ENCODE data around the gene EHMT2.
A peak's percentile ranks its signal among the peaks of the same experiment; 100 is the strongest.
"Not testable (repeated sequence)": the region's sequence is repeated elsewhere in the genome, so short reads cannot be mapped to it uniquely, and the experiment has no call there.

Gene EHMT2

GRCh38 chr6:31915351-31915750 is 17.9 kb upstream of the EHMT2 start:
- no peak for DNase-seq

GRCh38 chr6:31911826-31912585 is 14.5 kb upstream of the EHMT2 start:
- no peak for DNase-seq
- no peak for ATAC-seq

More at GRCh38 chr6:31915351-31915750, 17.9 kb upstream of the EHMT2 start:
- ATAC-seq = no peak

GRCh38 chr6:31909298-31909697 is 11.8 kb upstream of the EHMT2 start:
- DNase-seq, ATAC-seq: not testable (repeated sequence)

- DNase-seq = no peak
- peak; percentile 47 for ATAC-seq
Observed at GRCh38 chr6:31908791-31909190, 11.3 kb upstream of the EHMT2 start.

- DNase-seq, ATAC-seq: not testable (repeated sequence)
Observed at GRCh38 chr6:31908255-31908654, 10.8 kb upstream of the EHMT2 start.

- DNase-seq = no peak
Observed at GRCh38 chr6:31907158-31907813, 9.8 kb upstream of the EHMT2 start.

GRCh38 chr6:31906727-31907126 is 9.2 kb upstream of the EHMT2 start:
- DNase-seq = not testable (repeated sequence)

More at GRCh38 chr6:31907158-31907813, 9.8 kb upstream of the EHMT2 start:
- peak; percentile 44 for ATAC-seq

GRCh38 chr6:31906122-31906521 is 8.6 kb upstream of the EHMT2 start:
- no peak for ATAC-seq
- no peak for DNase-seq

More at GRCh38 chr6:31906727-31907126, 9.2 kb upstream of the EHMT2 start:
- not testable (repeated sequence) for ATAC-seq

- DNase-seq (no peak), ATAC-seq (no peak)
Observed at GRCh38 chr6:31905041-31905440, 7.5 kb upstream of the EHMT2 start.

- DNase-seq (no peak), ATAC-seq (no peak)
Observed at GRCh38 chr6:31903957-31904356, 6.5 kb upstream of the EHMT2 start.

GRCh38 chr6:31901953-31902643 is 4.6 kb upstream of the EHMT2 start, which contains the start of gene ZBTB12:
ZBTB12 (minus strand) TSS chr6:31902086; CDS start chr6:31901305, 781 bp downstream.
- DNase-seq (peak; percentile 89), ATAC-seq (peak; percentile 78)

GRCh38 chr6:31901415-31901952 is 4.0 kb upstream of the EHMT2 start:
- DNase-seq = peak; percentile 71

GRCh38 chr6:31900917-31901414 is 3.5 kb upstream of the EHMT2 start:
- DNase-seq (no peak), ATAC-seq (no peak)

More at GRCh38 chr6:31901415-31901952, 4.0 kb upstream of the EHMT2 start:
- ATAC-seq = peak; percentile 6

GRCh38 chr6:31899882-31900722 is 2.6 kb upstream of the EHMT2 start:
- ATAC-seq (no peak), DNase-seq (peak; percentile 25)

GRCh38 chr6:31899215-31899614 is 1.7 kb upstream of the EHMT2 start:
- ATAC-seq = no peak

GRCh38 chr6:31898383-31899011 is 999 bp upstream of the EHMT2 start:
- peak; percentile 2 for ATAC-seq
- peak; percentile 22 for DNase-seq

More at GRCh38 chr6:31899215-31899614, 1.7 kb upstream of the EHMT2 start:
- DNase-seq = no peak

- DNase-seq (peak; percentile 32), ATAC-seq (no peak)
Observed at GRCh38 chr6:31896856-31897611, 464 bp downstream of the EHMT2 start.

GRCh38 chr6:31896493-31896855 is 1.0 kb downstream of the EHMT2 start:
- DNase-seq = no peak

GRCh38 chr6:31892821-31893220 is 4.7 kb downstream of the EHMT2 start:
- DNase-seq (no peak), ATAC-seq (no peak)

More at GRCh38 chr6:31896493-31896855, 1.0 kb downstream of the EHMT2 start:
- no peak for ATAC-seq
